ENCODE data around the gene GSTA1. TPM values are rescaled to one million over a fixed set of nuclear protein-coding genes. Genes with fewer than 3 reads are reported as not detected.
"Not testable (repeated sequence)": the region's sequence is repeated elsewhere in the genome, so short reads cannot be mapped to it uniquely, and the experiment has no call there.

The GSTA1 gene
- total RNA-seq, 2 donors from 2014 or later = 0.50 to 8.1 TPM

DNA sequence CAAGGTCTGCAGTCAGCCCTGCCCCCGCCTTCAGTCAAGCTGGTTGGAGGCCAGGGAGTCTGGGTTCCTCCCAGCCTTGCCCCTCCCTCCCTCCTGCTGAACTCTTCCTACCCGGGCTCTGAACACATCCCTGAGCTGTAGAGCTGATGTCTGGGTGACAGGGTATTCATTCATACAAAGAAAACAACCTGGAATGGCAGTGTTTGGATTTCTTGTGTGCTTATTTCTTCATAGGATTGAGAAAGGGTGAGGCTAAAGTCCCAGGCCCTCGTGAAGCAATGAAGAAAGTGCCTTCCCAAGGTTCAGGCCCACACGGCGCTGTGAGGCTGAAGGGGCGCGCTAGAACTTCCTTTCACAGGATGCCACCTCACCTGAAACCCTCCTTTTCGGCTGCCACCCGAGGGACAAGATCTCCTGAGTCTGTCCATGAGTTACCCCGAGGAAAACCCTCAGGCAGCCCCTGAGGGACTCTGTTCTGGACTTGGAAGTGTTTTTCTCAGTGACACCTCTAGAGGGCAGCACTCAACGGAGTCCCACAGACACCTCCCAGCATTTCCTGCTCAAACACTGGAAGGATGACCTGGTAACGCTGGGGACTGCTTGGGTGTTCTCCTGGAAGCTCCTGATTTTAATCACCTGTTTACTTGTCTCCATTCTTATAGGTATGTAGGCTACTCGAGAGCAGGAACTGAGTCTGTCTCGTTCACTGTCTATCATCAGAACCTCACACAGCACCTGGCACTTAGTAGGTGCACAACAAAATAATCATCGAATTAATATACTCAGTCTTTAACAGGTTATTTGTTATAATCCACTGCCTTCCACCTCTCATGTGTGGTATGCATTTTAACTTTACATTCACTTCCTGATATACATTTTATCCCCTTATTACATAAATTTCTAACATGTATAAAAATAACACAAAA is 11.8 kb upstream of the GSTA1 start:
- intact Hi-C loops (cut with DNase I, micrococcal nuclease) = no loop called here
- DNase-seq (peak; percentile 32 to 34), ATAC-seq (peak; percentile 91)

DNA sequence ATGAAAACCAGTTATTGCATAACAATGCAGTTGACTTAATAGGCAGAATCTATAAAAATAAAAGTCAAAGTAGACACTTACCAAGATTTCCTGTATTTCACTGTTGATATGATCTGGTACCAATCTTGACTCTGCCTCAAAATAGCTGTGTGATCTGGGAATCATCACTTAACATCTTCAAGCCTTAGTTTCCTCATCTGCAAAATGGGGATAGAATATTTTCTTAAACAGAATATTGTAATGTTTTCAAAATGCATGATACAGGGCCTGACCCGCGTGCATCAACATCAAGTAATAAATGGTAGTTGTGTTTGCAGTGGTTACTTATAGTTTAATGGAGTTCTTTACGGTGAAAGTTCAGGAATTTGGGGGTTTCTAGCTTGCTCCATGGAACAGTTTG is 10.9 kb upstream of the GSTA1 start:
- ATAC-seq; intact Hi-C loops (cut with DNase I, micrococcal nuclease); DNase-seq: not testable (repeated sequence)

GRCh38 chr6:52809777-52810176 is 6.2 kb upstream of the GSTA1 start:
- ATAC-seq; DNase-seq; intact Hi-C loops (cut with DNase I, micrococcal nuclease): not testable (repeated sequence)

DNA sequence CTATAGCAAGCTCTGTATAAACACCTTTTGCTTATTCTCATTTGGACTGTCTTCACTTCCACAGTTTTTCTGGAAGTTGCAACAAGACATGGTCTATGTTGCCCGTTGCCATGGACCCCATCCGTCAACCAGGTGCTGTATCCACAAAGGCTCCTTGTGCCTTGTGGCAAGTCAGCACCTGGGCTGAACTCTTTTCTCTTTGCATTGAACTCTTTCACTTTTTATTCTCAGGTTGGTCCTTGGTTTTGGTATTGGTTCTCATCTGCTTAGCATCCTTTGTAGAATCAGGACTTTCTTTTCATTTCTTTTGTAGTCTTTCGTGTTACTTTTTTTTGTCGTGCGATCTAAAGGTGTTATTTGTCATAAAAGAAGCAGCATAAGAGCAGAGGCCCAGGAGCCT is 5.0 kb upstream of the GSTA1 start:
- no peak for DNase-seq
- no peak for ATAC-seq
- intact Hi-C loops (cut with DNase I, micrococcal nuclease) = no loop called here

- ATAC-seq (no peak), DNase-seq (no peak)
- intact Hi-C loops (cut with DNase I, micrococcal nuclease) = no loop called here
Observed at GRCh38 chr6:52802806-52803205, 810 bp downstream of the GSTA1 start.

DNA sequence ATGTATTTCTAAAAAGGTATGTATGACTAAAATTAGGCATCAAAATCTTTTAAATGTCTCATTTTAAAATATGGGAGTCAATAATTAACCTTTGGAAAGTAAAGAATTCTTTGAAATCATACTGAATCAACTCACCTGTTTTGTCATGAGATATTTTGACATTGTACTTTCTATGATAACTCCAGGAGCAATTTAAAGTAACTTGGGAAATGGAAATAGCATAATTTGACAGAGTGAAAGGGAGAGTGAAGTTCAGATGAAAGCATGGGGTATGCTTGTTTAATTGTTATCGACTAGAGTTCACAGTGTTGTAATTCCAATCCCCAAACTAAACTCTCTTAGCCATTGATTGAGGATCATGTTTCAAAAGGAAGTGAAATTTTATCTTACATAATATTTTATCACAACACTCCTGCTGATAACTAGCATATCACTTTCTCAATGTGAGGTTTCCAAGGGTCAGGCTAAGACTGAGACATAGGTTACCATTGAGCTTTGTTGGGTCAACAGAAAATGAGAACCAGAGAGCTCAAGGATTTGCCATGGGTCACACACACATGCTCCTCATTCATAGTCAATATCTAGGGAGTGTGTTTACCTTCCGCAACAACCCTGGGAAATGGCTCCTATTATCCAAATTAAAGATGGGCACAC is 2.3 kb downstream of the GSTA1 start:
- intact Hi-C loops (cut with DNase I, micrococcal nuclease) = no loop called here
- DNase-seq (no peak), ATAC-seq (no peak)

GRCh38 chr6:52799272-52799671 is 4.3 kb downstream of the GSTA1 start:
- DNase-seq; ATAC-seq; intact Hi-C loops (cut with DNase I, micrococcal nuclease): not testable (repeated sequence)

DNA sequence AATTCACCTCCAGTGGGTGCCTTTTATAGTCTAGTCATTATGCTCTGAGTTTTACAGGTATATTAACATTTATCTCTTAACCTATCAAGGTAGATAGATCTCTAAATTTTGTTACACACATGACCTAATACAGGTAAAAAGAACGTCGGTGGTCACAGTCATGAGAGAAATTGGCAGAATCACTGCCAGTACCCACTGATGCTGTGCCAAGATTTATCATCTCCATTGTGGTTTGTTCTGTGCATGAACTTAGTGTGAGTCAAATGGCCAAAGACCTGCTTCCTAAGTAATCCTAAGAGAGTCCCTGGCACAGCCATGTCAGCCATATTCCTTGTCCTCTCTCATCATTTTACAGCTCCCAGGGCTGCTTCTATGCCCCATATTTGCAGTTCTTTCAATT is 9.2 kb downstream of the GSTA1 start:
- DNase-seq; intact Hi-C loops (cut with DNase I, micrococcal nuclease); ATAC-seq: not testable (repeated sequence)

DNA sequence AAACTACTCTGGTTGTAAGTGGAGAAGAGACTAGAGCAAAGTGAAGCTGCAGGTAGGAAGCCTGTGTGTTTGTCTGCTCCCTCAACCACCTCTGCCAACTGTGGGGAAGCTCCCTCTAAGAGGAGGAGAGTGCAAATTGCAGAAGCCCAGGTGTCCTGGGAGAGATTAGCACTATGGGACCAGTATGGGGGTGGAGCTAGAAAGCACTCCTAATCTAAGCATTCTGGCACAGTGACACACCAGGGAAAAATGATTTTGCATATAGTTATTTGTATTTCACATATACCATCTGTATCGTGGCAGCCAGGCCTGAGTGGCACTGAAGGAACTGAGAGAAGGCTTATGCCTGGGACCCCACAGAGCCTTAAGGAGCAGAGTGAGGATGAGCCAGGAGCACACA is 12.8 kb downstream of the GSTA1 start:
- intact Hi-C loops (cut with DNase I, micrococcal nuclease) = no loop called here
- DNase-seq (no peak), ATAC-seq (no peak)

DNA sequence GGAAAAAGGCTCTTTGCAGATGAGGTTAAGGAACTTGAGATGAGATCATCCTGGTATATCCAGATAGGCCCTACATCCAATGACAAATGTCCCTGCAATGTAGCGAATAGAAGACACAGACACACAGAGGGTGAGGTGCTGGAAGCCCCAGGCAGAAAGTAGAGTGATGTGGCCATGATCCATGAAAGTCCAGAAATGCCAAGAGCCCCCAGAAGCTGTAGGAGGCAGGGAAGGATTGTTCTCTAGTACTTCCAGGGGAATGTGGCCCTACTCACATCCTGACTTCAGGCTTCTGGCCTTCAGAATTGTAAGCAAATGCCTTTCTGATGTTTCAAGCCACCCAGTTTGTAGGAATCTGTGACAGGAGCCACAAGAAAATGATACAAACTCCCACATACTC is 14.0 kb downstream of the GSTA1 start:
- intact Hi-C loops (cut with DNase I, micrococcal nuclease); DNase-seq; ATAC-seq: not testable (repeated sequence)

DNA sequence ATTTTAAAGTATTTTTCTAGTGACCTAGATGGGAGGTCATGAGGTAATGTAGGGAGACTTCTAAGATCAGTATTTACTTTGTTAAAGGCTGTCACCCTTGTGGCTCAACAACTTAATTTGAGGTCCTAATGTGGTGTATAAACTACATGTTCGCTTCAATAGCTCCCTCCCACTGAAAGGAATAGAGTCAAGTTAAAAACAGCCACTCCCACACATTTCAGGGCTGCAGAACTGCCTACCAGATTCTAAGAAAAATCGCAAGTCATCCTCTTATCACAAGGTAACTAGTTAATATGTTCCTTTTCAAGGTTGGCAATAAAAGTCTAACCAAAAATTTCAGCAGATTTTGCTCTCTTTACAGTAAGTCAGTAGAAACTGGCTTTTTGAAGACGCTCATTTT is 15.1 kb downstream of the GSTA1 start:
- DNase-seq (no peak), ATAC-seq (peak; percentile 52)
- intact Hi-C loops (cut with DNase I, micrococcal nuclease) = no loop called here

DNA sequence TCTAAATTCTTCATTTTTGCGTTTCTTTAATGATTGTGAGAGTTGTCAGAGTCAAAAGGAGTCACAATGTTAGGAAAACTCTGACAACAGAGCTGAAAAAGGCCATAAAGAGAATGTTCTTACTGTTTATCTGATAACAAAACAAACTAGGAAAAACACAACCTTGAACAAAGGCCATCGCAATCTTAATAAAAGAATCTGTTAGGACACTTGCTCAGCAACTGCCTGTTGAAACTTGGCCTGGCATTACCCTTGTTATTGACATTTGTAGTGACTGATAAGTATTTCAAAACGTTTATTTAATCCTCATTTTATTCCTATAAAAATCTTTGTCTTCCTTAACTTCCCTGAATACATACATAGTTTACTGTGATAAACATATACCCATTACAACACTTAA is 15.7 kb downstream of the GSTA1 start:
- intact Hi-C loops (cut with DNase I, micrococcal nuclease) = no loop called here
- ATAC-seq (peak; percentile 58), DNase-seq (no peak)

GRCh38 chr6:52786249-52786956 is 17.2 kb downstream of the GSTA1 start:
- ATAC-seq (no peak), DNase-seq (no peak)
- intact Hi-C loops (cut with DNase I, micrococcal nuclease) = no loop called here

GRCh38 chr6:52782696-52783274 is 20.8 kb downstream of the GSTA1 start:
- intact Hi-C loops (cut with DNase I, micrococcal nuclease) = not testable (repeated sequence)
- DNase-seq (peak; percentile 61), ATAC-seq (peak; percentile 94)

DNA sequence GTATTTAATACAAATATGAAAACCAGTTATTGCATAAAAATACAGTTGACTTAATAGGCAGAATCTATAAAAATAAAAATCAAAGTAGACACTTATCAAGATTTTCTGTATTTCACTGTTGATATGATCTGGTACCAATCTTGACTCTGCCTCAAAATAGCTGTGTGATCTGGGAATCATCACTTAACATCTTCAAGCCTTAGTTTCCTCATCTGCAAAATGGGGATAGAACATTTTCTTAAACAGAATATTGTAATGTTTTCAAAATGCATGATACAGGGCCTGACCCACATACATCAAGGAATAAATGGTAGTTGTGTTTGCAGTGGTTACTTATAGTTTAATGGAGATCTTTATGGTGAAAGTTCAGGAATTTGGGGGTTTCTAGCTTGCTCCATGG is 21.4 kb downstream of the GSTA1 start:
- ATAC-seq; DNase-seq; intact Hi-C loops (cut with DNase I, micrococcal nuclease): not testable (repeated sequence)

DNA sequence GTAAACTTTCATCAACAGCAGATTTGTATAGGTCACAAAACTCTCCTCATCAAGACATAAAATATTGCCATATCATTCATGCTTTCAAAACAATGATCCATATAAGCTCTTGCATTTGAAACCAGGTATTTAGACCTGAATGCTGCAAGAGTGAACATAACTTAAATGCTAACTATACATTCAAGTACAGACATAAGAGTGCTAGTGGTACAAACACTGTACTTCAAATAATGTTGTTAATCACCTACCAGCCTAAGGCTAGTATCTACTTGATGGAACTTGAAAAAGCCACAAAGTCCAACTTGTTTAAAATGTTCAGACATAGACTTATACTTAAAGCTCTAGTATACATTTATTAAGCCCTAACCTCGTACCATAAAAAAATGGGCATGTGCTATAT is 24.4 kb downstream of the GSTA1 start:
- DNase-seq (no peak), ATAC-seq (no peak)
- intact Hi-C loops (cut with DNase I, micrococcal nuclease) = no loop called here

DNA sequence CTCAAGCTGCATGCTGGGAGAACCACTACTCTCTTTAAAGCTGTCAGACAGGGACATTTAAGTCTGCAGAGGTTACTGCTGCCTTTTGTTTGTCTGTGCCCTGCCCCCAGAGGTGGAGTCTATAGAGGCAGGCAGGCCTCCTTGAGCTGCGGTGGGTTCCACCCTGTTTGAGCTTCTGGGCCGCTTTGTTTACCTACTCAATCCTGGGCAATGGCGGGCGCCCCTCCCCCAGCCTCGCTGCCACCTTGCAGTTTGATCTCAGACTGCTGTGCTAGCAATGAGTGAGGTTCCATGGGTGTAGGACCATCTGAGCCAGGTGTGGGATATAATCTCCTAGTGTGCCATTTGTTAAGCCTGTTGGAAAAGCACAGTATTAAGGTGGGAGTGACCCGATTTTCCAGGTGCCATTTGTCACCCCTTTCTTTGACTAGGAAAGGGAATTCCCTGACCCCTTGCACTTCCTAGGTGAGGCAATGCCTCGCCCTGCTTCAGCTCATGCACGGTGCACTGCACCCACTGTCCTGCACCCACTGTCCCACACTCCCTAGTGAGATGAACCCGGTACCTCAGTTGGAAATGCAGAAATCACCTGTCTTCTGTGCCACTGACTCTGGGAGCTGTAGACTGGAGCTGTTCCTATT is 26.8 kb downstream of the GSTA1 start:
- intact Hi-C loops (cut with DNase I, micrococcal nuclease); ATAC-seq; DNase-seq: not testable (repeated sequence)

GRCh38 chr6:52769399-52769798 is 34.2 kb downstream of the GSTA1 start:
- intact Hi-C loops (cut with DNase I, micrococcal nuclease); DNase-seq; ATAC-seq: not testable (repeated sequence)

DNA sequence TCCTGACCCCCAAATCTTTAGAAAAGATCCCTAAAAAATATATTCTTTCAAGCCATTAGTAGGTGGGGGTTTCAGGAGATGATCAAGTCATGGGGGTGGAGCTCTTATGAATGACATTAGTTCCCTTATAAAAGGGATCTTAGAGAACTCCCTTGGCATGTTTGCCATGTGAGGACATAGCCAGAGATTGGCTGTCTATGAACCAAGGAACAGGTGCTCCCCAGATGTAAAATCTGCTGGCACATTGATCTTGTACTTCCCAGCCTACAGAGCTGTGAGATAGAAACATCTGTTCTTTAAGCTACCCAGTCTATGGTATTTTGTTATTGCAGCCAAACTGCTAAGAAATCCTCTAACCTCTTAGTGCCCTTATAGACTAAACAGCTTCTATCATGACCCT is 36.0 kb downstream of the GSTA1 start:
- intact Hi-C loops (cut with DNase I, micrococcal nuclease); ATAC-seq; DNase-seq: not testable (repeated sequence)
